ENCODE data around the gene TRAFD1.

DNA sequence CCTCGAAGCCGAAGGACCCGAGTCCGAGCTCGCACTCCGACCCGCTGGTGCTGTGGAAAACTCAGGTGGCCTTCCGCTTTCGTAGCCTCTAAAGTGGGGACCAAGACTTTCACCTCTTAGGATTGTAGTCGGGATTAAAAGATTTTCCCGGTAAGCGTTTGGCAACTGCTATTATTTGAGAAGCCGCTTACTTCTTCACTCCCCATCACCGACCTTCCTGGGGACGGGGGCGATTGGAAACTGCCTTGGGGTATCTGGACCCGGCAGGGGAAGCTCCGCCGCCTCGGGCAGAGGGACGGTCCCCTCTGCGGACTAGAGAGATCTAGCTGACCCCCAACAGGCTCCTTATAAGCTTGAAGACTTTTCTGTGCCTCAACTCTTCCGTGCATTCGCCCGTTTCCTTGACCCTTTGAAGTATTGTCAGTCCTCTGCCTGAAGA, 659 bp downstream of the TRAFD1 start:
- TF ChIP-seq, protein P1, sequence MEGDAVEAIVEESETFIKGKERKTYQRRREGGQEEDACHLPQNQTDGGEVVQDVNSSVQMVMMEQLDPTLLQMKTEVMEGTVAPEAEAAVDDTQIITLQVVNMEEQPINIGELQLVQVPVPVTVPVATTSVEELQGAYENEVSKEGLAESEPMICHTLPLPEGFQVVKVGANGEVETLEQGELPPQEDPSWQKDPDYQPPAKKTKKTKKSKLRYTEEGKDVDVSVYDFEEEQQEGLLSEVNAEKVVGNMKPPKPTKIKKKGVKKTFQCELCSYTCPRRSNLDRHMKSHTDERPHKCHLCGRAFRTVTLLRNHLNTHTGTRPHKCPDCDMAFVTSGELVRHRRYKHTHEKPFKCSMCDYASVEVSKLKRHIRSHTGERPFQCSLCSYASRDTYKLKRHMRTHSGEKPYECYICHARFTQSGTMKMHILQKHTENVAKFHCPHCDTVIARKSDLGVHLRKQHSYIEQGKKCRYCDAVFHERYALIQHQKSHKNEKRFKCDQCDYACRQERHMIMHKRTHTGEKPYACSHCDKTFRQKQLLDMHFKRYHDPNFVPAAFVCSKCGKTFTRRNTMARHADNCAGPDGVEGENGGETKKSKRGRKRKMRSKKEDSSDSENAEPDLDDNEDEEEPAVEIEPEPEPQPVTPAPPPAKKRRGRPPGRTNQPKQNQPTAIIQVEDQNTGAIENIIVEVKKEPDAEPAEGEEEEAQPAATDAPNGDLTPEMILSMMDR (IDR thresholded peaks at IDR 0.05), result no peak
- no peak for TF ChIP-seq POLR2A (IDR thresholded peaks at IDR 0.05)

Measured in esophagus squamous epithelium (tissue), 4 donors.